SK-N-MC (cell line): ENCODE results near the gene GRAMD4.

Experiments
- DNase-seq: peaks from one replicate; pipeline ENCODE4 v3.0.0-alpha.2; 2011; ENCODE audit warnings: low read depth, low spot score
- H3K27ac ChIP-seq: fragments of 200-600 bp; sonication (generic); 2 replicates; pipeline ENCODE4 v1.5.1; 2016; ENCODE audit warnings: mixed run types
- H3K36me3 ChIP-seq: fragments of 200-600 bp; sonication (generic); 2 replicates; pipeline ENCODE4 v1.6.1; 2017; ENCODE audit warnings: antibody characterized with exemption, low read length, mixed read lengths; ENCODE audit not compliant: insufficient read depth
- H3K4me3 ChIP-seq: fragments of 200-600 bp; sonication (generic); 2 replicates; pipeline ENCODE4 v1.5.1; 2016
- H3K9ac ChIP-seq: fragments of 200-600 bp; sonication (generic); 2 replicates; pipeline ENCODE4 v1.8.0; 2017; ENCODE audit warnings: mixed run types, mixed read lengths; ENCODE audit not compliant: insufficient read length
- H3K9me3 ChIP-seq: fragments of 200-600 bp; sonication (generic); 2 replicates; pipeline ENCODE4 v1.6.1; 2017; ENCODE audit warnings: low read depth, mild to moderate bottlenecking, antibody characterized with exemption, low read length, moderate library complexity, mixed read lengths
- EZH2 ChIP-seq: fragments of 200-600 bp; sonication (generic); IDR thresholded peaks from one replicate; pipeline ENCODE4 v1.6.1; 2017; ENCODE audit warnings: antibody characterized with exemption
- FOXP2 ChIP-seq: optimal IDR thresholded peaks from 2 replicates; pipeline ENCODE3; 2011; ENCODE audit warnings: mild to moderate bottlenecking, moderate library complexity; ENCODE audit not compliant: insufficient read depth; ENCODE audit errors: extremely low read length, control extremely low read depth
- POLR2AphosphoS5 ChIP-seq: IDR thresholded peaks from 2 replicates; pipeline ENCODE4 v1.6.1; 2012; ENCODE audit warnings: mild to moderate bottlenecking, low read depth, low read length, borderline replicate concordance

GRAMD4 gene

DNA sequence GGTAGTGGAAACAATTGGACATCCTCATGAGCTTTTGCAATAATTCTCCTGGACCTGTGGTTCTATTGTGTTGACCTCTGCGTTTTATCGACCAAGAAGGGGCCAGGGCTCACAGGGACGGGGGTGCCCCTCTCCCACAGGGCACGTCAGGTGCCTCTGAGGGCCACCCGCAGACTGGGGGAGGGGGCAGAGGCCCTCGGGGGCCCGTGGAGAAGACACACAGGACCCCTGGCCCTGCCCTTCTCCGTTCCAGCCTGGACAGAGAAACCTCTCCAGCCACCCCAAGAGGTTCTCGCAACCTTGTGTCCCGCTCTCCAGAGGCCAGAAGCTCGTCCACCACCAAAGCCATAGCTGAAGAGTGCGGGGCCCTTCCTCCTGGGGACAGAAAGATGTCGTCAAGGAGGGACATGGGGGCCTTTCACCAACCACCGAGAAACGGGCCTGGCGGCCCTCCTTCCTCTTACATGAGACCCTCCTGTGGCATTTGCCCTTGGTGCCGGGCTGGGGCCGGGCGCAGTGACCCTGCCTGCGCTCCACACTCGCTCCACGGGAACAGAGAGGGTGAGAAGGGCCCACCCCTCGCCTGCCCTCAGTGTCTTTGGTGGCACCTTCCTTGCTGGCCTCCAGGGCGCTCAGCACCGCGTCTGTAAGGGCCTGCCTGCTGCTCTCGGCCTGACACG lies 57.3 kb downstream of the GRAMD4 start:
- DNase-seq, result no peak
- Histone ChIP-seq H3K4me3 (no peak overlapping the region), H3K27ac (no peak overlapping the region), H3K9ac (no peak overlapping the region), H3K9me3 (no peaks in the 10 kb centered on the region), H3K36me3 (no peaks in the 10 kb centered on the region)
- TF ChIP-seq POLR2AphosphoS5 (no peak), FOXP2 (no peak), EZH2 (no peak)

DNA sequence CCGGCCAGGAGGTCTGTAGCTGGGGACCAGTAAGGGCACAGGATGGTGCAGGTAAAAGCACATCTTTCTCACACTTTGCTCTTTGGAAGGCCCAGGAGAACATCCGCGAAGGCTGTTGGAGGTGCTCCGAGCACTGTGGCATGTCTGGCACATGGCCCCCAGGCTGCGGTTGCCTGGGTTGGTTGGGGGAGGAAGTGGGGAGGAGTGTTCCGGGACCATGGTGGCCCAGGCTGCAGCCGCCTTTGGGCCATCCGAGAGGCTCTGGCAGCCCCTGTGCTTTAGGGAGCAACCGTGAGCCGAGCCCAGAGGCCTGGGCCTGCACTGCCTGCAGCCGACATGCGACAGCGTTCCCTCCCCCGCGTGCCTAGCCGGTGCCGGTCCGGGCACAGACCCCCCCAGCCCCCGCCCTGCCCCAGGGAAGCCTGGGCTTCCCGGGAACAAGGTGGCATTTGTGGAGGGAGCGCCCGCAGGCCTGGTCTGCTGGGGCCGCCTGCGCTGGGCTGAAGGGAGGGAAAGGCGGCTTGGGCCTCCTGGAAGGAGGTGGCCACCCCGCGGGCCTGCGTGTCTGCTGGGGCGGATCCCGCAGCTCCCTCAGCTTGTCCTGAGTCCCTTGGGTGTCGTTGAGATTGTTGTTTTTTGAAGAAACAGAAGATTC lies 57.9 kb downstream of the GRAMD4 start:
- no peak overlapping the region for H3K4me3 ChIP-seq
- no peaks in the 10 kb centered on the region for H3K36me3 ChIP-seq
- H3K9me3 ChIP-seq, result no peaks in the 10 kb centered on the region
- no peak overlapping the region for H3K27ac ChIP-seq
- no peak for DNase-seq
- H3K9ac ChIP-seq, result no peak overlapping the region
- no peak for TF ChIP-seq EZH2

DNA sequence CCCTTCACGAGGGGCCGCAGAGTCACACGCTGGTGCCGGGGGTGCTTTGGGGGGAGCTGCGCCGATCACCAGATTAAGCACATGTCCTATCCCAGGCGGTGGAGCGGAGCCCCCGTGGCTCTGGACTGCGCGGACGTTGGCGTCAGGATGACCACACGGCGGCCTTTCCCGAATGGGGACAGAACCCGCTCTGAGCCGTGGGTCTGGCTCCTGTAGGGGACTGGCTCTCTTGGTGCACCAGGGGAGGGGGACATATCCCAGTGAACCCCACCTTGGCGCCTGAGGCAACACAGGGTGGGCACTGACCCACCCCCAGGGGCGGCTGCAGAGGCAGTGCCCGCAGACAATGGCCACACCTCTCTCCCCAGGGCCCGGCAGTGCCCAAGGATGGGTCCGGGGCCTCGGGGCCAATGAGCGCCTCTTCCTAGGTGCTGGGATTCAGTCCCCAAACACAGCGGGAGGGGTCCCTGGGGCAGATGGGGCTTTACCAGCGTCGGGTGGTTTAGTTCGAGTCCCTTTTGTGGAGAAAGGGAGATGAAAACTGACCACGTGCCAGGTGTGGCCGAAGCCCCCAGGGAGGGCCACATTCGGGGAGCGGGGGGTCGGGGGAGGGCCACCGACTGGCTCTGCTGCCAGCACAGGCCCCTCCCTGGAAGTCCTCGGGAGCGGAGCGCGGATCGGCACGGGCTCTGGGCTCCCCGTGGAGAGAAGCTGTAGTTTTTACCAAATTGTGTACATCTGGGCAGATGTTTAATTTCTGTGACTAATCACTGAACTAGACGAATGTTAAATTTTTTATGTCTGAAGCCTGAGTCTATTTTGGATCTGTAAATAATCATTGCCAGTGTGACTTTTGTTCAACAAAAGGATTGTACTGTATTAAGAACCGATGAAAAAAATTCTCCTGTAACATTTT lies 58.9 kb downstream of the GRAMD4 start:
- TF ChIP-seq POLR2AphosphoS5 (no peak), FOXP2 (peak; percentile 31), EZH2 (no peak)
- Histone ChIP-seq H3K27ac (peak overlapping the region; percentile 82), H3K9ac (peak overlapping the region; percentile 45), H3K36me3 (no peaks in the 10 kb centered on the region), H3K4me3 (peak overlapping the region; percentile 58; the same call in 1 of the 2 replicates), H3K9me3 (no peaks in the 10 kb centered on the region)
- peak; percentile 3 for DNase-seq

- no peak for TF ChIP-seq FOXP2
- TF ChIP-seq POLR2AphosphoS5, result no peak
- no peak for TF ChIP-seq EZH2
- no peak for DNase-seq
- H3K9me3 ChIP-seq, result no peaks in the 10 kb centered on the region
- H3K27ac ChIP-seq, result peak overlapping the region; percentile 82
- H3K9ac ChIP-seq, result peak overlapping the region; percentile 45
- no peak overlapping the region; the same call in 1 of the 2 replicates for H3K4me3 ChIP-seq
- H3K36me3 ChIP-seq, result no peaks in the 10 kb centered on the region
Measured at GRCh38 chr22:46679706-46680269, 59.6 kb downstream of the GRAMD4 start.

GRCh38 chr22:46681010-46681409 lies 60.8 kb downstream of the GRAMD4 start:
- H3K27ac ChIP-seq, result no peak overlapping the region
- no peak for DNase-seq
- TF ChIP-seq EZH2, result no peak
- TF ChIP-seq FOXP2, result no peak
- TF ChIP-seq POLR2AphosphoS5, result no peak
- no peak overlapping the region for H3K4me3 ChIP-seq
- H3K9ac ChIP-seq, result no peak overlapping the region
- no peaks in the 10 kb centered on the region for H3K9me3 ChIP-seq
- H3K36me3 ChIP-seq, result peaks cover 5% of the 10 kb centered on the region; the same call in 1 of the 2 replicates

DNA sequence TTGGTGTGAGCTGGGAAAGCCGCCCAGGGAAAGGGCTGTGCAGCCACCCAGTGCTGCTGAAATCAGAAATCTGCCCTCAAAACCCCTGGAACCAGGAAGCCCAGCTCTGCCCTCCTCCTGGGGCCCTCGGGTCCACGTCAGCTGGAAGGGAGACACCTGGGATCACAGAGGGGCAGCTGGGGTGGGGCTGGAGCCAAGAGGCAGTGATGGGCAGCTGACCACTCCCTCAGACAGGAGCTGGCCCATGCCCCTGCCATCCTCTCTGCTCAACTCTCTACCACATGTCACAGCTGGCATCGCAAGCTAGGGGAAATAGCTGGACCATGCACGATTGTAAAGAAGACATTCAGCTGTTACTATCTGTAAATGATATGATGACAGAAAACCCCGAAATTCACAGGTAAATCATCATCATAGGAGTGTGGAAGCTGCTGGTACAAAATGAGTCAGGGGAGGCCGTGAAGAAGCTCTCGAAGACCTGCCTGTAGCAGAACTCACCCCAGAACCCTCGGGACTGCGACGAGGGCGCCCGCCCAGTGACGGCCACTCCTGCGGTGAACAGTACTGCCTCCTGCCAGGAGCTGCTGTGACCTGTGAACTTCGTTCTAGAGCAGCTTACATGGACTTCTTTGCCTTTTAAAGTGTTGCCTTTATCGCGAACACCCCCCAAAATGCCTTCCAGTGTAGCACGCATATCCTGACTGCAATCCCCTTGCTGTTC lies 62.0 kb downstream of the GRAMD4 start:
- DNase-seq, result no peak
- Histone ChIP-seq H3K4me3 (no peak overlapping the region), H3K36me3 (peaks cover 13% of the 10 kb centered on the region; the same call in 1 of the 2 replicates), H3K9ac (no peak overlapping the region), H3K27ac (no peak overlapping the region), H3K9me3 (no peaks in the 10 kb centered on the region)
- no peak for TF ChIP-seq EZH2
- TF ChIP-seq FOXP2, result no peak
- no peak for TF ChIP-seq POLR2AphosphoS5

- 0 out of 2 replicates have a peak overlapping the region, but pooled peaks have one; percentile 21 for H3K27ac ChIP-seq
- no peak overlapping the region for H3K9ac ChIP-seq
- no peak overlapping the region for H3K4me3 ChIP-seq
- DNase-seq, result no peak
- TF ChIP-seq EZH2, result no peak
- no peak for TF ChIP-seq FOXP2
- TF ChIP-seq POLR2AphosphoS5, result no peak
- H3K36me3 ChIP-seq, result peaks cover 18% of the 10 kb centered on the region
- no peaks in the 10 kb centered on the region for H3K9me3 ChIP-seq
Measured at GRCh38 chr22:46684706-46685105, 64.5 kb downstream of the GRAMD4 start.
